OCI-LY1 (cell line): ENCODE data around the gene CACNA2D3.

Experiments
- H2AFZ ChIP-seq: fragments of 200-600 bp; sonication (generic), shearing (Covaris generic); 2 replicates; pipeline ENCODE4 v1.6.0; 2014; ENCODE audit warnings: antibody characterized with exemption, mild to moderate bottlenecking, low read length
- H3F3A ChIP-seq: fragments of 200-600 bp; sonication (generic), shearing (Covaris generic); 2 replicates; pipeline ENCODE4 v1.6.0; 2014; ENCODE audit warnings: mild to moderate bottlenecking, antibody characterized with exemption, low read length, moderate library complexity; ENCODE audit not compliant: insufficient read depth
- H3K27ac ChIP-seq: fragments of 200-600 bp; sonication (generic); 2 replicates; pipeline ENCODE4 v1.5.1; 2014; ENCODE audit warnings: low read length, mixed run types, mild to moderate bottlenecking, low read depth; ENCODE audit not compliant: poor library complexity, severe bottlenecking
- H3K27me3 ChIP-seq: fragments of 200-600 bp; sonication (generic); 2 replicates; pipeline ENCODE4 v1.6.0; 2014; ENCODE audit warnings: antibody characterized with exemption, mild to moderate bottlenecking, low read length, moderate library complexity; ENCODE audit not compliant: insufficient read depth
- H3K36me3 ChIP-seq: fragments of 200-600 bp; sonication (generic); 2 replicates; pipeline ENCODE4 v1.6.1; 2014; ENCODE audit warnings: mild to moderate bottlenecking, antibody characterized with exemption, low read length, moderate library complexity, mixed read lengths; ENCODE audit not compliant: insufficient read depth
- H3K4me1 ChIP-seq: fragments of 200-600 bp; sonication (generic); 2 replicates; pipeline ENCODE4 v1.5.1; 2014; ENCODE audit warnings: mild to moderate bottlenecking, low read length, moderate library complexity; ENCODE audit not compliant: insufficient read depth, severe bottlenecking
- H3K4me2 ChIP-seq: fragments of 200-600 bp; sonication (generic), shearing (Covaris generic); 2 replicates; pipeline ENCODE4 v1.6.1; 2014; ENCODE audit warnings: low read length
- H3K4me3 ChIP-seq: fragments of 200-600 bp; sonication (generic); 2 replicates; pipeline ENCODE4 v1.5.1; 2014; ENCODE audit warnings: low read length, low read depth, mild to moderate bottlenecking, mixed read lengths; ENCODE audit not compliant: poor library complexity, severe bottlenecking
- H3K79me2 ChIP-seq: fragments of 200-600 bp; shearing (Covaris generic); 2 replicates; pipeline ENCODE4 v1.6.1; 2016; ENCODE audit warnings: mixed run types, low read length, mixed read lengths; ENCODE audit not compliant: insufficient read depth
- H3K9ac ChIP-seq: fragments of 200-600 bp; sonication (generic), shearing (Covaris generic); 2 replicates; pipeline ENCODE4 v1.6.1; 2014; ENCODE audit warnings: mild to moderate bottlenecking, low read length, mixed read lengths
- H3K9me2 ChIP-seq: fragments of 200-600 bp; sonication (generic), shearing (Covaris generic); 2 replicates; pipeline ENCODE4 v1.6.1; 2014; ENCODE audit warnings: low read depth, mild to moderate bottlenecking, low read length, mixed read lengths
- H3K9me3 ChIP-seq: fragments of 200-600 bp; shearing (Covaris generic); 2 replicates; pipeline ENCODE4 v1.6.1; 2014; ENCODE audit warnings: low read length, mixed read lengths
- H4K20me1 ChIP-seq: fragments of 200-600 bp; sonication (generic), shearing (Covaris generic); 2 replicates; pipeline ENCODE4 v1.6.0; 2016; ENCODE audit warnings: mild to moderate bottlenecking, low read length; ENCODE audit not compliant: insufficient read depth
- CTCF ChIP-seq: fragments of 200-600 bp; sonication (generic), shearing (Covaris generic); IDR thresholded peaks from 2 replicates; pipeline ENCODE4 v1.5.1; 2017; ENCODE audit warnings: mild to moderate bottlenecking, antibody characterized with exemption, low read length, moderate library complexity, mixed read lengths
- EZH2 ChIP-seq: fragments of 200-600 bp; sonication (generic), shearing (Covaris generic); IDR thresholded peaks from 2 replicates; pipeline ENCODE4 v1.8.0; 2017; ENCODE audit warnings: borderline replicate concordance, mixed run types, mild to moderate bottlenecking, antibody characterized with exemption, low read length, moderate library complexity, mixed read lengths

The CACNA2D3 gene

GRCh38 chr3:54901906-54902685 is 779.7 kb downstream of the CACNA2D3 start:
- no peak overlapping the region for H3K9ac ChIP-seq
- no peak overlapping the region for H3K4me2 ChIP-seq
- no peaks in the 10 kb centered on the region for H3K36me3 ChIP-seq
- TF ChIP-seq CTCF (no peak), EZH2 (no peak)
- H4K20me1 ChIP-seq: no peaks in the 10 kb centered on the region
- H3K27ac ChIP-seq: no peak overlapping the region
- no peaks in the 10 kb centered on the region for H3K4me1 ChIP-seq
- H3K9me2 ChIP-seq: no peaks in the 10 kb centered on the region
- no peak overlapping the region for H3K4me3 ChIP-seq
- H3K9me3 ChIP-seq: no peaks in the 10 kb centered on the region
- no peaks in the 10 kb centered on the region for H3F3A ChIP-seq
- H3K27me3 ChIP-seq: no peaks in the 10 kb centered on the region
- no peaks in the 10 kb centered on the region for H3K79me2 ChIP-seq
- H2AFZ ChIP-seq: no peak overlapping the region

DNA sequence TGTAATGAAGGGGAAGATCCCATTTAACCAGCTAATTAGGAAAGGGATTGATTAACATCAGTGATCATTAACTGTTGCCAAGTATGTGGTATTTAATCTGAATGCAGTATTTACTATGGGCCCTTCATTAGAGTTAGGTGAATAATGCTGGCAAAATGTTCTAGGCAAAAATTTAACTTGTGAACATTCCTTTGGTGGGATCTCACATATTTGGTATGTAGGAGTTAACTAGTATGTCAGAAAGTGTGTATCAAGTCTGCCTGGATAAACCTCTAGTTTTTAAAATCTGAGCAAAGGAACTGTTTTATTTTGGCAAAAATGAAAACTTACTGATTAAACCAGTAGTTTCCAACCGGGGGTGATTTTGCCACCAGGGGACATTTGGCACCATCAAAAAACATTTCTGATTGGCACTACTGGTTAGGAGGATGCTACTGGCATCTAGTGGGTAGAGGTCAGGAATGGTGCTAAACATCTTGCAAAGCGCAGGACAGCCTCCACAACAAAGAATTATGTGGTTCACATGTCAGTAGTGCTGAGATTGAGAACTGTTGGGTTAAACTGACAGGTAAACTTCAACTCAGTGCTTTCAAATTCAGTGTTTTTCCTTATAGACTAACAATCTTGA is 783.0 kb downstream of the CACNA2D3 start:
- no peak overlapping the region for H3K4me2 ChIP-seq
- no peaks in the 10 kb centered on the region for H3K36me3 ChIP-seq
- no peaks in the 10 kb centered on the region for H3K9me2 ChIP-seq
- no peak overlapping the region for H3K4me3 ChIP-seq
- H2AFZ ChIP-seq: no peak overlapping the region
- H3F3A ChIP-seq: no peaks in the 10 kb centered on the region
- H3K9me3 ChIP-seq: no peaks in the 10 kb centered on the region
- H3K27me3 ChIP-seq: no peaks in the 10 kb centered on the region
- no peaks in the 10 kb centered on the region for H3K4me1 ChIP-seq
- no peak overlapping the region for H3K27ac ChIP-seq
- no peak overlapping the region for H3K9ac ChIP-seq
- no peaks in the 10 kb centered on the region for H3K79me2 ChIP-seq
- TF ChIP-seq CTCF (no peak), EZH2 (no peak)
- H4K20me1 ChIP-seq: no peaks in the 10 kb centered on the region

GRCh38 chr3:54905920-54906319 is 783.6 kb downstream of the CACNA2D3 start:
- H3K9me2 ChIP-seq: no peaks in the 10 kb centered on the region
- H3K27me3 ChIP-seq: no peaks in the 10 kb centered on the region
- H3F3A ChIP-seq: no peaks in the 10 kb centered on the region
- H3K36me3 ChIP-seq: no peaks in the 10 kb centered on the region
- no peak overlapping the region for H3K27ac ChIP-seq
- H3K9ac ChIP-seq: no peak overlapping the region
- no peaks in the 10 kb centered on the region for H3K4me1 ChIP-seq
- no peaks in the 10 kb centered on the region for H3K79me2 ChIP-seq
- H3K4me2 ChIP-seq: no peak overlapping the region
- H4K20me1 ChIP-seq: no peaks in the 10 kb centered on the region
- H3K4me3 ChIP-seq: no peak overlapping the region
- H3K9me3 ChIP-seq: no peaks in the 10 kb centered on the region
- TF ChIP-seq EZH2: no peak
- TF ChIP-seq CTCF: no peak
- H2AFZ ChIP-seq: no peak overlapping the region
